NCI-H524 (cell line): ENCODE results near the gene SNCA.

Experiments used
- DNase-seq, 2 experiments: peaks; one replicate each; lab custom pipeline; 2025; lab: John Stamatoyannopoulos, UW

SNCA gene

DNA sequence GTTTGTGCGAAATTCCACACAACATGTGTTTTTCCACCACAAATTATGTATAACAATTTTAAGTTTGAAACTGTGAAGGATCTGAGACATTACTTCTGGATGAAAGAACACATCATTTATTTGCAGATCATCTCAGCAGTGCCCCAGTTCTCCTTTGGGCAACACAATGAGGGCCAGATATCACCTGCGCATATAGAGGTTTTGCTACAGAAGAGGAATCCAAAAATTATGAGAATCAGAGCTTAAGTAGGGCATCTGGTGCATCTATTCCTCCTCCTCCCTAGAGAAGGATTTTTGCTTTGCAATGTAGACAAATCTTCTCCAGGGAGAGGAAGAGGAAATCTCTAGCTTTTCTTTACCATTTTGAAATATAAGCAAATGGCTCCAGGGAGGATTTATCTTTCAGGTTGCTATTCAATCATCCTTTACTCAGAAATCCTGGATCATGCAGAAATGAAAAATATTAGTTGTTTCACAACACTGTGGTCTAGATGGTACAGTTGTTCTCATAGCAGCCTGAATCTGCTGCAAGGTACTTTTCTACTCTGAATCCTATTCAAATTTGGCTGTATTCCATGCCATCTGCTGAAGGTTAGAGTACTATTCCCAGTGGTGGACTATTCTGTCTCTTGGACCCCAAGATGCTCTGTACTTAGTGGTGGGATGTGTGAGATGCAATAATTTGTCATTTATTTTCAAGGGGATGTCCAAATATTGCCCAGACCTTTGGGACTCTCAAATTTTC, 132.1 kb downstream of the SNCA start:
- DNase-seq, result peak; percentile 27 to 55

DNA sequence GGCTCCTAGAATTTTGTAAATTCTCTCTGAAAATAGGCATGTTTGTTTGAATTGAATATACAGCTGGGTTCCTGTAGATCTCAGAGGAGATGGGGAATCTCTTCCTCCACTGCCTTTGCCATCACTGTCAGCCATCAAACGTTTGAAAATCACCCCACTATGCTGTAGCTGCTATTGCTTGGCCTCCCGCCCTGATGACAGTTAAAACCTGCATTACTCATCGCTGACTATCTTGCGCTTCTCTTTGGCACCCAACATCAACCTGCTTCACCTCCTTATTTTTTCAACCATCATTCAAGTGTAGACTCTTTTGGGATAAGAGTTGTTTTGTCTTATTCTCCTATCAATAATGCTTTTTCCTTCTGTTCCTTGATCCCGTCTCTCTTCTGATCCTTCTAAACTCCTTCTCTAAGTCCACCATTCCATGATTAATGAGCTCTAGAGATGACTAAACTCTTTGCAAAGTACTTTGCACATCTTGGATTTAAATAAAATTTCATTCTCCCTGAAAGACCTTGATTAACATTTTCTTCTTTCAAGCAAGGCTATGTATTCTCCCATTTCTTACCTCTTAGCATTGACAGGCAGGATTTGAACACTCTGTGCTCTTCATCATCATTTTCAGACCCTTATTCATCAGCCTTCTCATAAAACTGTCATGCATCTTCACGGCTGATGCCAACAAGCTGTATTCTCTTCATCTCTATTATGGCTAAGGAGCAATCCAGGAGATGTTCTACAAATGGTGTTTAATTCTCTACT, 133.0 kb downstream of the SNCA start:
- DNase-seq, result no peak

DNA sequence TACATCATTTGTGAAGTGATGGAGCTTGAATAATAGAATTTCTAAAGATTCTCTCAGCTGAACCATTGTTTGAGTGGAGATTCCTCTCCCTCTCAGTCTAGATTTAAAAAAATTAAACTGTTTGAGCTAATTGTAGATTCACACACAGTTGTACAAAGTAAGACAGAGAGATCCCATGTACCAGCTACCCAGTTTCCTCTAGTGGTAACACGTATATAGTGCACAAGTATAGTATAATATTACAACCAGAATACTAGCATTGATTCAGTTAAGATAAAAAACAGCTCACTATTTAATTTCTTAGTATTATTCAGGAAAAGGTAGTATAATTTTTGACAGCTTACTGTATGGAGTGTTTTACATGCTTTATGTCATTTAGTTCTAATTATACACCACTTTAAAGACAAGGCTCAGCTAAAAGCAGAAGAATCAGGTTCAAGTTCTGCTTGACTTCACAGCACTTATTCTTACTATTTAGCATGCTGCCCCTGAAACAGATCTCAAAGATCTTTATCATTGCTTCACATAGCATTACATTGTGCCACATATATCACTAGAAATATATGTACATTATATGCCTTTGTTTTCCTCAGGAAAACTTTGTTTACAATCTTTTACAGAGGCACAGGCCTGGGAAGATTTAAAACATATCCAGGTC, 136.1 kb downstream of the SNCA start:
- no peak for DNase-seq

DNA sequence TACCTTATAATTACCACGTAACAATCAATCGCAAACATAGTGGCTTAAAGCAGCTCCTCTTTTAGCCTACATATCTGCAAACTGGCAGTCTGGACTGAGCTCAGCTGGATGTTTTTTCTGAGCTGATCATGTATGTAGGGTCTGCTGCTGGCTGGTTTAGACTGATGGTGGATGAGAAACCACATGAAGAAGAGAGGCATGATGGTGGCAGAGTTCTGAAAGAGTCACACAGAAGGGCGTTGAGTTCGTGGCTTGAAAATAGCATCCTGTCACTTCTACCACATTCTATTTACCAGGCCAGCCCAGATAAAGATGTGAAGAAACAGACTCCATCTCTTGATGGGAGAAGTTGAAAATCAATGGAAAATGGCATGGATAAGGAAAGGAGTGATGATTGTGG, 151.3 kb downstream of the SNCA start:
- no peak for DNase-seq

DNA sequence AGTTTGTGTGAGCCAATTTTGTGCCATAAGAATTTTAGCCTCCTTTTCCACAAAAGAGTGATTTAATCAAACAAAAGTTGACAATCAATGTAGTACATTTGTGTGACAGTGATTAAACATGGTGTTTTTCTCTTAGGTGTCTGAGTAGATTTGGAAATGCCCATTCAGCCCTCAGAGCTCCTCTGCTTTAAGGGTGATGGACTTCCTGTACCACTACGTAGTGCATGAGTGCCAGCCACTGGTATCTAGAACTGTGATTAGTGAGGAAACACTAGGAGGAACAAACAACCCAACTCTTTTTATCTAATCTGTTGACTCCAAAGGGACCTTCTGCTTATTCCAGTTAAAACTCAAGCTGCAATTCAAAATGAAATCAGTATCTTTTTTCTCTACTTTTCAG, 151.7 kb downstream of the SNCA start:
- no peak for DNase-seq

DNA sequence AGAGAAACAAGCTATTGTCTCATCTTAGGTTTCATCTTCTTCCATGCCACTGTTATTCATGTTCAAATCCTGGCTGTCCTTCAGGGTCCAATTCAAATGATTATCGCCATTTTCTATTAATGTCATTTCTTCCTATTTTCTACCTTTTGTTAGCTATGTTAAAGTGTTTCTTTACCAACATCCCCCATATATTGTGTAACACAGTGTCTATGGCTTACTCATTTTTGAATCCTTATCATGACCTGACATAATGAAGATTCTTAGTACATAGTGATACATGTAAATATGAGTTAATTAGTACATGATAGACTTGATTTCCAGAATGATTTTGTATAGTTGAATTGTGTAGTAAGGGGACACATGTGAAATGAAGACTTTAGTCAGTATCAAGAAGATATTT, 152.4 kb downstream of the SNCA start:
- DNase-seq, result no peak

DNA sequence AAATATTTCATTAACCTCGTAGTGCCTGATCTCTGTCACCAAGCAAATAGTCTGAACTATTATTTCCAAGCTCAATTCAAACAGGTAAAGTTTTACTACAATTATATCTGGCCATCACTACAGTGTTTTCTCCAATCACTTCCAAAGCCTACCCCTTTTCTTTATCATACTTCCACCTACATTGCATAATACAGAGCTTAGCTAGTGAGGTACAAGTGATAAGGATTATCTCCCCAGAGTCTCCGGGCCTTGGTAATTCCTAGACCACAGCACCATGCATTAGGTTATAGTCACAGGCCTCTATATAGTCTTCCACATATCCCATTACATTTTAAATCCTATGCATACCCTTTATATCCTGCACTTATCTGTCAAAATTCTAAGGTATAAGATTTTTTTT, 154.2 kb downstream of the SNCA start:
- no peak for DNase-seq

DNA sequence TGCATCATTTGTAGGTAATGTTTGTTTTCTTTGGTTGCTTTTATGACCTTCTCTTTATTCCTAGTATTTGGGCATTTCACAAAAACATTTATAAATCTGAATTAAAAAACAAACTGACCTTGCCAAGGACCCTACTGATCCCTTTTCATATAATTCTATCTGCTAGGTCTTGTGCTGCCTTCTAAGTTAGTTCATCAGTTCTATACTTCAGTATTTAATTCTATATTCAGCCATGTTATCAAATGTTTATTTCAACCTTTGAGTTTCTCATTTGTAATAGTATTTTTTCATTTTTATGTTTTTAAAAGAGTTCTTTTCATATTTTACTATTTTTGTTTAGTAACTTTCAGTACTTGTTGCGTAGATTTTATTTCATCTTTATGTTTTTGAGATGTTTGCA, 155.3 kb downstream of the SNCA start:
- no peak for DNase-seq

DNA sequence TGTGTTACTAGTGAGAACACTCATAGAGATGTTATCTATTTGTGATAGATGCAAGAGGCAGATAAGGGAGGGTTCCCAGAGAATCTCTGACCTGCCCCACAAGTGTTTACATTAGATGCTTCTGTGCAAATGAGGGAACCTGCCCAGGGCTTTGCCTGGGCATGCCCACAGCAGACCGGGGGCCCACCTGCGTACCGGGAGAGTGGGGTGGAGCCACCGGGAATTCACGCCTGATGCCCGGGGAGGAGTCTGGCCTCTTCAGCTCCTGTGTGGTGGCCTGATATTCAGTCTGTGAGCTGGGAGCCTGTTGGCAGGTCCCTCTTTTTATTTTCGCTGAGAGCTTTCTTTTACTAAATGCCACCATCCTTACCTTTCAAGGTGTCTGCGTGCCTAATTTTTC, 155.7 kb downstream of the SNCA start:
- DNase-seq, result no peak

DNA sequence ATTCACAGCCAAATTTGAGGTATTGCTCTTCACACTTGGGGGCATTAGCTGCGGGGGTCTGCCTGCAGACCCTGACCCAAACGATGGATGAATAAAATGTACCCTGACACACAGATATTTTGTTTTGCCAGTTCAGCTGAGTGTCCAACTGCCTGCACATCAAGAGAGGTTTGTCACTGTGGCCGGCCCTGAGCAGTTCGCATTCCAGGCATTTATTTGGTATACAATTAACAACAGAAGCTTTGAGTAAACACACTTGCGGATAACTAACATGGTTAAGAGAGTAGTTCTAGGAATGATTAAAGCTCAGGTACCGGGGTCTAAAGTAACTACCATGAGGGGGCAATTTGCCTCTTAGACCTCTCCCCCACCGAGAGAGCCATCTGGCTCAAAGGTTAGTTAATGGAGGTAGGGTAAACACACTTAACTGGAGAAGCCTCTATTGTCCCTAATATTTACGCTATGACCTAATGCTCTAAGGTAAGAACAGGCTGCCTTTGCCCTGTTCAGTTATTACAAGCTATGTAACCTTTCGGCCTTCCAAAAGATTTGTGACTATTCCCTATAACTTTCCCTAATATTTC, 162.0 kb downstream of the SNCA start:
- DNase-seq, result no peak
